UCSD-AML1 (cell line): Measurements from ENCODE around the gene PRR36.

Source experiments
- DNase-seq: peaks from one replicate; lab custom pipeline; 2025; ENCODE audit not compliant: unreplicated experiment; lab: John Stamatoyannopoulos, UW

The PRR36 gene

GRCh38 chr19:7913652-7914051 lies 39.5 kb upstream of the PRR36 start:
- no peak for DNase-seq

- DNase-seq, result no peak
These were observed 38.7 kb upstream of the PRR36 start for GRCh38 chr19:7912697-7913564.

- DNase-seq, result no peak
These were observed 38.0 kb upstream of the PRR36 start for GRCh38 chr19:7912144-7912696.

GRCh38 chr19:7911508-7912143 lies 37.4 kb upstream of the PRR36 start:
- DNase-seq, result no peak

GRCh38 chr19:7910321-7911161 lies 36.4 kb upstream of the PRR36 start:
- DNase-seq, result no peak

- DNase-seq, result no peak
These were observed 35.4 kb upstream of the PRR36 start for GRCh38 chr19:7909471-7910067.

- no peak for DNase-seq
These were observed 34.7 kb upstream of the PRR36 start for GRCh38 chr19:7908742-7909461.

GRCh38 chr19:7908078-7908699 lies 34.0 kb upstream of the PRR36 start:
- DNase-seq, result no peak

GRCh38 chr19:7907544-7907943 lies 33.4 kb upstream of the PRR36 start:
- no peak for DNase-seq

GRCh38 chr19:7907122-7907521 lies 32.9 kb upstream of the PRR36 start:
- DNase-seq, result no peak

- DNase-seq, result no peak
These were observed 31.7 kb upstream of the PRR36 start for GRCh38 chr19:7905859-7906258.

- DNase-seq, result no peak
These were observed 31.1 kb upstream of the PRR36 start for GRCh38 chr19:7905268-7905667.

GRCh38 chr19:7904074-7905020 lies 30.2 kb upstream of the PRR36 start:
- no peak for DNase-seq

- DNase-seq, result peak; percentile 100
These were observed 29.3 kb upstream of the PRR36 start, which contains the start of gene MAP2K7 for GRCh38 chr19:7903244-7904073. MAP2K7 (plus strand) TSS chr19:7903877; CDS start chr19:7903945, 68 bp downstream.

- no peak for DNase-seq
These were observed 28.6 kb upstream of the PRR36 start for GRCh38 chr19:7902796-7903243.

GRCh38 chr19:7901337-7901736 lies 27.1 kb upstream of the PRR36 start:
- no peak for DNase-seq

- no peak for DNase-seq
These were observed 26.7 kb upstream of the PRR36 start for GRCh38 chr19:7900931-7901330.
